Measurements from ENCODE around the gene DUSP18.

DUSP18 gene

GRCh38 chr22:30612789-30613188 is 54.9 kb downstream of the DUSP18 start:
- peaks cover 9% of the 10 kb centered on the region for H3K4me1 ChIP-seq (ENCODE audit: control insufficient read depth, low read depth, low read length)
- H3K4me3 ChIP-seq (ENCODE audit: low read length) = no peak overlapping the region
- no peak overlapping the region for H3K27ac ChIP-seq (ENCODE audit: low read length)
- H3K27me3 ChIP-seq (ENCODE audit: control insufficient read depth, insufficient read depth, low read length) = no peaks in the 10 kb centered on the region
- peaks cover 39% of the 10 kb centered on the region for H3K36me3 ChIP-seq (ENCODE audit: control insufficient read depth, low read depth, low read length)
- H3K9ac ChIP-seq (ENCODE audit: low read length) = no peak overlapping the region
- no peaks in the 10 kb centered on the region for H3K9me3 ChIP-seq (ENCODE audit: control insufficient read depth, low read depth, low read length)
